Measurements from ENCODE around the gene UBE2D4.
A peak's percentile ranks its signal among the peaks of the same experiment; 100 is the strongest.

The UBE2D4 gene

GRCh38 chr7:43933902-43934560 lies 7.8 kb downstream of the UBE2D4 start:
- no peaks in the 10 kb centered on the region for H3K4me1 Mint-ChIP-seq
- no peak for TF ChIP-seq CTCF (IDR thresholded peaks at IDR 0.05; ENCODE audit: unreplicated experiment in 3 of 3)
- H3K27me3 Mint-ChIP-seq (ENCODE audit: low read depth): no peaks in the 10 kb centered on the region
- no peak overlapping the region for H3K4me3 Mint-ChIP-seq
- no peaks in the 10 kb centered on the region for H3K36me3 Mint-ChIP-seq (ENCODE audit: low read depth)
- H3K27ac Mint-ChIP-seq: no peak overlapping the region
- H3K9me3 Mint-ChIP-seq: no peaks in the 10 kb centered on the region

GRCh38 chr7:43937444-43937843 lies 11.2 kb downstream of the UBE2D4 start:
- no peak overlapping the region for H3K27ac Mint-ChIP-seq
- no peaks in the 10 kb centered on the region for H3K36me3 Mint-ChIP-seq (ENCODE audit: low read depth)
- TF ChIP-seq CTCF (IDR thresholded peaks at IDR 0.05; ENCODE audit: unreplicated experiment in 3 of 3): no peak
- H3K9me3 Mint-ChIP-seq: no peaks in the 10 kb centered on the region
- H3K4me1 Mint-ChIP-seq: no peaks in the 10 kb centered on the region
- H3K4me3 Mint-ChIP-seq: no peak overlapping the region
- no peaks in the 10 kb centered on the region for H3K27me3 Mint-ChIP-seq (ENCODE audit: low read depth)

GRCh38 chr7:43938892-43939482 lies 12.8 kb downstream of the UBE2D4 start:
- no peak for TF ChIP-seq CTCF (IDR thresholded peaks at IDR 0.05; ENCODE audit: unreplicated experiment in 3 of 3)
- Mint-ChIP-seq H3K27me3 (ENCODE audit: low read depth) (no peaks in the 10 kb centered on the region), H3K36me3 (ENCODE audit: low read depth) (no peaks in the 10 kb centered on the region)

GRCh38 chr7:43942250-43942649 lies 16.0 kb downstream of the UBE2D4 start:
- H3K9me3 Mint-ChIP-seq: no peaks in the 10 kb centered on the region
- no peaks in the 10 kb centered on the region for H3K4me1 Mint-ChIP-seq
- H3K27me3 Mint-ChIP-seq (ENCODE audit: low read depth): no peaks in the 10 kb centered on the region
- no peak overlapping the region for H3K27ac Mint-ChIP-seq
- no peak overlapping the region for H3K4me3 Mint-ChIP-seq
- peaks cover 6% of the 10 kb centered on the region for H3K36me3 Mint-ChIP-seq (ENCODE audit: low read depth)
- TF ChIP-seq CTCF (IDR thresholded peaks at IDR 0.05; ENCODE audit: unreplicated experiment in 3 of 3): no peak

More at GRCh38 chr7:43938892-43939482, 12.8 kb downstream of the UBE2D4 start:
- Mint-ChIP-seq H3K4me3 (no peak overlapping the region), H3K27ac (no peak overlapping the region), H3K9me3 (no peaks in the 10 kb centered on the region), H3K4me1 (no peaks in the 10 kb centered on the region)

GRCh38 chr7:43942997-43943396 lies 16.8 kb downstream of the UBE2D4 start:
- Mint-ChIP-seq H3K4me1 (no peaks in the 10 kb centered on the region), H3K36me3 (ENCODE audit: low read depth) (peaks cover 11% of the 10 kb centered on the region), H3K27ac (no peak overlapping the region), H3K27me3 (ENCODE audit: low read depth) (no peaks in the 10 kb centered on the region), H3K4me3 (no peak overlapping the region), H3K9me3 (no peaks in the 10 kb centered on the region)
- peak in 1 of 3 experiments; percentile 19 for TF ChIP-seq CTCF (IDR thresholded peaks at IDR 0.05; ENCODE audit: unreplicated experiment in 3 of 3)
